Natural killer cell treated with Interleukin-12 subunit alpha and Interleukin-12 subunit beta and Interleukin-15 and Interleukin-18, amount 100 ng/mL, for 72 hours (primary cell): Measurements from ENCODE around the gene TBC1D24. TPM values are rescaled to one million over a fixed set of nuclear protein-coding genes. Genes with fewer than 3 reads are reported as not detected.

Experiments used
- ATAC-seq, 2 donors: fragments of 150-1000 bp; cut with Tn5 transposase in 1 of 2; sonication (Bioruptor Pico), chemical (Tn5 transposase) in 1 of 2; 2 replicates each; pipeline ENCODE4 v1.10.0; 2021
- DNase-seq: peaks from one replicate; pipeline ENCODE4 v3.0.0; 2022; ENCODE audit warnings: low spot score
- H3K27ac Mint-ChIP-seq, 2 donors: 1 replicate in 1 of 2; 2 replicates in 1 of 2; pipeline ENCODE4 v1.8.0; 2022; ENCODE audit warnings: mixed read lengths in 2 of 2, mild to moderate bottlenecking in 1 of 2, moderate library complexity in 1 of 2
- H3K27me3 Mint-ChIP-seq, 2 donors: 1 replicate in 1 of 2; 2 replicates in 1 of 2; pipeline ENCODE4 v1.8.0; 2022; ENCODE audit warnings: mixed read lengths in 2 of 2
- H3K36me3 Mint-ChIP-seq: one replicate; pipeline ENCODE4 v1.8.0; 2022; ENCODE audit warnings: mixed read lengths
- H3K4me1 Mint-ChIP-seq, 2 donors: 1 replicate in 1 of 2; 2 replicates in 1 of 2; pipeline ENCODE4 v1.8.0; 2022; ENCODE audit warnings: low read depth in 2 of 2, mixed read lengths in 2 of 2, mild to moderate bottlenecking in 1 of 2
- H3K4me3 Mint-ChIP-seq: one replicate; pipeline ENCODE4 v1.8.0; 2022; ENCODE audit warnings: mixed read lengths
- H3K9me3 Mint-ChIP-seq: 2 replicates; pipeline ENCODE4 v1.8.0; 2022; ENCODE audit warnings: mixed read lengths
- total RNA-seq, 2 donors: library from RNA; stranded (reverse); gene quantifications; one replicate each; pipeline ENCODE4 v1.2.3, GENCODE V29; 2022

The TBC1D24 gene
- total RNA-seq, 2 donors from 2014 or later: 22.0 to 39.9 TPM

DNA sequence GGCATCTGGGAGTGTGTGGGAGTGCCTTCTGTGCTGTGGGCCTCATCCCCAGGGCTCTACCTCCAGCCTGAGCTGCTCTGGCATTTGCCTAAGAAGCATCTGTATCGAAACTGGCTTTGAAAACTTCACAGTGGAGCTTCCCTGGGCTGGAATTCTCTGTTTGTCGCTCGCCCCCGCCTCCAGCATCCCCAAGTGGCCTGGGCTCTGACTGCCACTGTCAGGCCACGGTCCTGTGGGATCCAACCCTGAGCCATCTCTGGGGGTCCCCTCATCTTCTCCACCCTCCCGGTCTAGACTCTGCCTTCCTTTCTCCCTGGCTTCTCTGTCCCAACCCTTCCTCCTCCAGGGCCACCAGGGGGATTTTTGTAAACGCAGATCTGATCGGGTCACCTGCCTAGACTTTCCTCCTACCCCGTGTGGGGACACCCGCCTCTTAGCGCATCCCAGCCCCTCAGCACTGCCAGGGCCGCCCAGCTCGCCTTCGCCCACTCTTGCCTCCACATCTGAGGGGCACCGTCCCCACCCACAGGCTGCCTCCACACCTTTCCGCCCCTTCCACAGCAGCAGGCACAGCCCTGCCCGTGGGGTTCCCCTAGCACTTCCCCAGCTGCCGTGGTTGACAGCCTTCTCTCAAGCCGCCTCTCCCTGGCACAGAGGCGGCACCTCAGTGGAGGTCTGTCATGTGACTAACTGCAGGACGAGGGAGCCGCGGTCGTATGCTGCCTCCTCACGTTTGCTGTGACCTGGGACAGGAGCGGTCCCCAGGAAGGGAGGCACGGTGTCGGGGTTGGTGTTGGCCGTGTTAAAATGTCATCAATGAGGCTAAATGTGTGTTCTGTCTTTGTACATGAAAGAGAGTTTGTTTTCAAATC, 12.0 kb downstream of the TBC1D24 start:
- H3K4me1 Mint-ChIP-seq: peaks cover 13 to 26% of the 10 kb centered on the region in 2 donors
- no peaks in the 10 kb centered on the region for H3K27me3 Mint-ChIP-seq
- DNase-seq: peak; percentile 89
- H3K4me3 Mint-ChIP-seq: peak overlapping the region; percentile 74
- H3K27ac Mint-ChIP-seq: peak overlapping the region in 1 of 2 donors; percentile 14
- no peaks in the 10 kb centered on the region for H3K36me3 Mint-ChIP-seq
- no peaks in the 10 kb centered on the region for H3K9me3 Mint-ChIP-seq
- peak; percentile 90 to 93 for ATAC-seq

DNA sequence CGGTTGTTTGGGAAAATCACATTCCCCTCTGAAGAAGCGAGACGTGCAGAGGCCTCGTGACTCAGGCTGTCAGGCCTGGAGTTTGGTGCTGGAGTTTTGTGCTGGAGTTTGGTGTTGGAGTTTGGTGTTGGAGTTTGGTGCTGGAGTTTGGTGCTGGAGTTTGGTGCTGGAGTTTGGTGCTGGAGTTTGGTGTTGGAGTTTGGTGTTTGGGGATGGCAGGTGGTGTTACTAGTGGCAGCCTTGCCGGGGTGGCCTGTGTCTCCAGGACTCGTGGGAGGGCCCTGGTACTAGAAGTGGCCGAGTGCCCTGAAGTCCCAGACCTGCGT, 12.6 kb downstream of the TBC1D24 start:
- H3K27me3 Mint-ChIP-seq: no peaks in the 10 kb centered on the region
- ATAC-seq (no peak), DNase-seq (no peak)
- H3K4me3 Mint-ChIP-seq: peak overlapping the region; percentile 74
- no peaks in the 10 kb centered on the region for H3K36me3 Mint-ChIP-seq
- no peaks in the 10 kb centered on the region for H3K9me3 Mint-ChIP-seq
- peaks cover 13 to 26% of the 10 kb centered on the region in 2 donors for H3K4me1 Mint-ChIP-seq
- peak overlapping the region in 1 of 2 donors; percentile 14 for H3K27ac Mint-ChIP-seq

DNA sequence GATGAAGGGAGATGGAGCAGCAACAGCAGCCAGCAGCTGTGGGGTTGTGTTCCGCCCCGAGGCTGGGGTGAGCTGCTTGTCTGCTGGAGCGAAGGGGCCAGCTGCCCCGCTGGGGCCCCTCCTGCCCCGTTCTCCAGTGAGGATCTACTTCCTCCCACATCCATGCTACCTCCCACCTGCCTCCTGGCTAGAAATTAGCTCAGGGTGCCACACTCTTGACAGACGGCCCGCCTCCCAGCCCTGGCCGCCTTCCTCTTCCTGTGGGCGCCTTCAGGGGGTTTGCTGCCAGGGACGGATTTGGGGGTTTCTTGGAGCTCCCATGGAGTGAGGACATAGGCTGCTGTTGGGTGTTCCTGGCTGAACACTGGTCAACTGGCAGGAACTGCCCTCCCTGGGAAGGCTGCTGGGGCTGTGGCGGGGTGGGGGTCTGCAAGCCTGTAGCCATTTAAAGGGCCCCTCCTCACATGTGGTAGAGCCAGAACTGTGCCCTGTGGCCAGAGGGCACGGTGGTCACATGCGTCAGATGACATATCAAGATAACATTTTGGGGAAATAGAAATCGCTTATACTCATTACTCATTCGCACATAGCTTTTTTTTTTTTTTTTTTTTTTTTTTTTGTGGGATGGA, 13.1 kb downstream of the TBC1D24 start:
- no peaks in the 10 kb centered on the region for H3K36me3 Mint-ChIP-seq
- peak overlapping the region; percentile 74 for H3K4me3 Mint-ChIP-seq
- ATAC-seq: peak in 1 of 2 donors; percentile 44
- peaks cover 13 to 26% of the 10 kb centered on the region in 2 donors for H3K4me1 Mint-ChIP-seq
- no peaks in the 10 kb centered on the region for H3K27me3 Mint-ChIP-seq
- no peak for DNase-seq
- H3K9me3 Mint-ChIP-seq: no peaks in the 10 kb centered on the region
- no peak overlapping the region for H3K27ac Mint-ChIP-seq

DNA sequence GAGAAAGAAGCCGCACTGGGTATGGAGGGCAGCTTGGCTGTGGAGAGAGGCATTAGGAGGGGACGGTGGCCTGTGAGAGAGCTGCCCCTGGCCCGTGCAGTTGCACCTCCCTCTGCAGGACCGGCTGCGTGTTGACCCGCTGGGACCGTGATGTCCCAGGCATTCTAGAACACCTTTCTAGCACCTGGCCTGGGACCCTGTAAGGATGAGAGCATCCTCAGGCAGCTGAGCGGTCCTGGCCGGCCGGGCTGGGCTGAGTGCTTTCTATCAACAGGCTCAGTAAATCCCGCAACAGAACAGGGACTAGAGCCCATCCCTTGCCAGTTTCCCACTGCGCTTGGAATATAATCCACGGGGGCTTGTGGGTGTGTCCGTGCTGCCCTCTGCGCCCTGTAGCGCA, 14.7 kb downstream of the TBC1D24 start:
- ATAC-seq (no peak), DNase-seq (no peak)
- peaks cover 13 to 23% of the 10 kb centered on the region in 2 donors for H3K4me1 Mint-ChIP-seq
- H3K9me3 Mint-ChIP-seq: no peaks in the 10 kb centered on the region
- no peak overlapping the region for H3K27ac Mint-ChIP-seq
- no peaks in the 10 kb centered on the region for H3K27me3 Mint-ChIP-seq
- no peaks in the 10 kb centered on the region for H3K36me3 Mint-ChIP-seq
- no peak overlapping the region for H3K4me3 Mint-ChIP-seq

DNA sequence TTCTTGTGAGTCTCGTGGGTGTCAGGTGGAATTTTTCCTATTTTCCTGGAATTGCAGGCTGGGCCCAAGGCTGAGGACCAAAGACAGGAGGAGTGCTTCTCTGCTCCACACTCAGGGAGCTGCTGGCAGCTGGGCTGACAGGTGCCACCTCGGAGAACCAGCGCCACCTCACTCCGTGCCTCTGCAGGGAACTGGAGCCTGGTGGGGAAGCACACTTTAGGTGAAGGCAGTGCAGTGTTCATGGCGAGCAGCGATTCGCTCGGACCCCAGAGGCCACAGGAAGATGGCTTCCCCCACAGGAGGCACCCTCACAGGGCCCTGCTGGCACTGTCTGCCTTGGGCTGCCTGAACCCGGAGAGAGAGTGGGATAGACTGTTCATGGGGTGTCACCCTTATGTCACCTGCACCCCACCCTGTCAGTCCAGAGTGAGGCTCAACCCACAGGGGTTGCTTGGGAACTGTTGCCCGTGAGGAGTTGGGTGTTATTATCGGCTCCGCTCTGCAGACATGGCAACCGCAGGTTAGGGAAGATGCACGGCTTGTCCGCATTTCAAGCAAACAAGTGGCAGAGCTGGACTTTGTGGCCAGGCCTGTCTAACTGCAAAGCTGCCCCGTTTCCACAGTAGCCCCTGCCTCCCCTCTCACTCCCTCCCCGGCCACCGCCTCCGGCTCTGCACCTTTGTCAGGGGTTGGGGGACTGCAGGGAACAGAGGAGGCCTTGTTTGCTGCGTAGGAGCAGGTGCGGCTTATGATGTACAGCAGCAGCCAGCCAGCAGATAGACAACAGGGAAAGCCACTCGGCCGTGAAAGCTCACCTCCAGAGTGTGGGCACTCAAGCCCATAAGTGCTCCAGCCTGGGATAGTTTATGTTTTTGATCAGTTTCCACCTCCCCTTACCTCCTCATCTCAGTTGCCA, 15.5 kb downstream of the TBC1D24 start:
- Mint-ChIP-seq H3K4me1 (peaks cover 13 to 17% of the 10 kb centered on the region in 2 donors), H3K4me3 (no peak overlapping the region), H3K27ac (no peak overlapping the region), H3K9me3 (no peaks in the 10 kb centered on the region), H3K27me3 (no peaks in the 10 kb centered on the region), H3K36me3 (no peaks in the 10 kb centered on the region)
- no peak for ATAC-seq
- no peak for DNase-seq

DNA sequence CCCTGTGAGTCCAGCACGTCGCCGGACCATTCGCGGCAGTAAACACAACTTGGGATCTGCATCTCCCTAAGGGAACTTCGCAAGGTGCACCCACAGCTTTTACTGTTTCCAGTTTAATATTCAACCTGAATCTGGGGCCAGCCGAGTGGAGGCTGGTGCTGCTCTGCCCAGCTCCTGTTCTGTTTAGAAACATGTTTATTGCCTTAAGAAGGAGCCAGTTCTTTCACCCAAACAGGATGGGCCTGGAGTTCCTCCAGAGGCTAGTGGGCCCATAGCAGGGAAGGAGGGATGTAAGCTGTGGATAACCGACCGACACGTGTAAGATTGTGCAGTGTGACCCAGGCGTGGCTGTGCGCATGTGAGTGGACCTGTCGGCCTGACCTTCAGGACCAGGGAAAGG, 17.4 kb downstream of the TBC1D24 start:
- Mint-ChIP-seq H3K4me3 (no peak overlapping the region), H3K36me3 (no peaks in the 10 kb centered on the region)

DNA sequence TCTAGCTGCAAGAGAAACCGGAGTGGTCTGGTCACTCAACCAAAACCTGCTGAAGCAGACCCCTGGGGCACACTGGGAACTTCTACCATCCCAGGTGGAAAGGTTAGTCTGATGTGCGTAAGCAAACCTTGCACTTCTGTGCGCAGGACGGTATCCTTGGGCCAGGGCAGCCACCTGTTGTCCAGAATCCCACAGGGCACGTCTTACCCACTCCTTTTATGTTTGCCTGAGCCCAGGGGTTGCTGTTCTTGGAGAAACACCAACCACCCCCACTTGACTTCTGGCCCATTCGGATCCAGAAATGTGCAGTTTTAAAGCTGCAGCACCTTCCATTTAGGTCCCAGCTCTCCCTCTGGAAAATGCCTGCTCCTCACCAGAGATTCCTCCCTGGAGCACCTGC, 18.7 kb downstream of the TBC1D24 start:
- Mint-ChIP-seq H3K36me3 (no peaks in the 10 kb centered on the region), H3K4me1 (peaks cover 0 to 2% of the 10 kb centered on the region in 2 donors), H3K27me3 (no peaks in the 10 kb centered on the region), H3K27ac (no peak overlapping the region), H3K4me3 (no peak overlapping the region), H3K9me3 (no peaks in the 10 kb centered on the region)
- ATAC-seq (no peak), DNase-seq (no peak)

More for the DNA sequence above, 17.4 kb downstream of the TBC1D24 start:
- ATAC-seq (no peak), DNase-seq (no peak)
- Mint-ChIP-seq H3K27ac (no peak overlapping the region), H3K4me1 (peaks cover 5 to 9% of the 10 kb centered on the region in 2 donors), H3K27me3 (no peaks in the 10 kb centered on the region), H3K9me3 (no peaks in the 10 kb centered on the region)

DNA sequence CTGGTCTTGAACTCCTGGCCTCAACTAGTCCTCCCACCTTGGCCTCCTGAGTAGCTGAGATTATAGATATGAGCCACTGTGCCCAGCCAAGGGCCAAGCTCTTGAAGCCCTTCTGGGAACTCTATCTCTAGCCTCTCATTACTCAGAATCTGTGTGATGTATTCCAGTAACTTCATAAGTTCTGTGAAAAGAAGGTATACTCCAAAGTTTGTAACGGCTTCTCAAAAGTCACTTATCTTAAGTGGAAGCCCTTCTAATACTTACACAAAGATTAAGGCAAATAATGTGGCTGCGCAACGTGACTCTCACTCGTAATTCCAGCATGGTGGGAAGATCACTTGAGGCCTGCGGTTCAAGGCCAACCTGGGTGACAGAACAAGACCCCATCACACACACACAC, 19.7 kb downstream of the TBC1D24 start:
- DNase-seq: no peak
- Mint-ChIP-seq H3K4me1 (no peaks in the 10 kb centered on the region), H3K36me3 (no peaks in the 10 kb centered on the region), H3K27ac (no peak overlapping the region), H3K4me3 (no peak overlapping the region), H3K9me3 (no peaks in the 10 kb centered on the region), H3K27me3 (no peaks in the 10 kb centered on the region)
- no peak for ATAC-seq

DNA sequence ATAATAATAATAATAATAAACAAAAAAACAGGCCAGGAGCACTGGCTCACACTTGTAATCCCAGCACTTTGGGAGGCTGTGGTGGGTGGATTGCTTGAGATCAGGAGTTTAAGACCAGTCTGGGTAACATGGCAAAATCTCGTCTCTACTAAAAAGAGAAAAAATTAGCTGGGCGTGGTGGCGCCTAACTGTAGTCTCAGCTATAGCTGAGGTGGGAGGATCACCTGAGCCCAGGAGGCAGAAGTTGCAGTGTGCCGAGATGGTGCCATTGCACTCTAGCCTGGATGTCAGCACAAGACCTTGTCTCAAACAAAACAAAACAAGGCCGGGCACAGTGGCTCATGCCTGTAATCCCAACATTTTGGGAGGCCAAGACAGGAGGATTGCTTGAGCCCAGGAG, 20.1 kb downstream of the TBC1D24 start:
- DNase-seq (no peak), ATAC-seq (no peak)
- Mint-ChIP-seq H3K9me3 (no peaks in the 10 kb centered on the region), H3K4me3 (no peak overlapping the region), H3K36me3 (no peaks in the 10 kb centered on the region), H3K27me3 (no peaks in the 10 kb centered on the region), H3K4me1 (no peaks in the 10 kb centered on the region), H3K27ac (no peak overlapping the region)

DNA sequence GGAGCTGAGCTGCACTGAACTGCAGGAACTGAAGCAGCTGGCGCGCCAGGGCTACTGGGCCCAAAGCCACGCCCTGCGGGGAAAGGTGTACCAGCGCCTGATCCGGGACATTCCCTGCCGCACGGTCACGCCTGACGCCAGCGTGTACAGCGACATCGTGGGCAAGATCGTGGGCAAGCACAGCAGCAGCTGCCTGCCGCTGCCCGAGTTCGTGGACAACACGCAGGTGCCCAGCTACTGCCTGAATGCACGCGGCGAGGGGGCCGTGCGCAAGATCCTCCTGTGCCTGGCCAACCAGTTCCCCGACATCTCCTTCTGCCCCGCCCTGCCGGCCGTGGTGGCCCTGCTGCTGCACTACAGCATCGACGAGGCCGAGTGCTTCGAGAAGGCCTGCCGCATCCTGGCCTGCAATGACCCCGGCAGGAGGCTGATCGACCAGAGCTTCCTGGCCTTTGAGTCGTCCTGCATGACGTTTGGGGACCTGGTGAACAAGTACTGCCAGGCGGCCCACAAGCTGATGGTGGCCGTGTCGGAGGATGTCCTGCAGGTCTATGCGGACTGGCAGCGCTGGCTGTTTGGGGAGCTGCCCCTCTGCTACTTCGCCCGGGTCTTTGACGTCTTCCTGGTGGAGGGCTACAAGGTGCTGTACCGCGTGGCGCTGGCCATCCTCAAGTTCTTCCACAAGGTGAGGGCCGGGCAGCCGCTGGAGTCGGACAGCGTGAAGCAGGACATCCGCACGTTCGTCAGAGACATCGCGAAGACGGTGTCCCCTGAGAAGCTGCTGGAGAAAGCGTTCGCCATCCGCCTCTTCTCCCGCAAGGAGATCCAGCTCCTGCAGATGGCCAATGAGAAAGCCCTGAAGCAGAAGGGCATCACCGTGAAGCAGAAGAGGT, 21.5 kb downstream of the TBC1D24 start:
- H3K36me3 Mint-ChIP-seq: no peaks in the 10 kb centered on the region
- no peaks in the 10 kb centered on the region for H3K27me3 Mint-ChIP-seq
- ATAC-seq (no peak), DNase-seq (no peak)
- no peak overlapping the region for H3K4me3 Mint-ChIP-seq
- no peaks in the 10 kb centered on the region for H3K9me3 Mint-ChIP-seq
- H3K27ac Mint-ChIP-seq: no peak overlapping the region
- H3K4me1 Mint-ChIP-seq: no peaks in the 10 kb centered on the region

DNA sequence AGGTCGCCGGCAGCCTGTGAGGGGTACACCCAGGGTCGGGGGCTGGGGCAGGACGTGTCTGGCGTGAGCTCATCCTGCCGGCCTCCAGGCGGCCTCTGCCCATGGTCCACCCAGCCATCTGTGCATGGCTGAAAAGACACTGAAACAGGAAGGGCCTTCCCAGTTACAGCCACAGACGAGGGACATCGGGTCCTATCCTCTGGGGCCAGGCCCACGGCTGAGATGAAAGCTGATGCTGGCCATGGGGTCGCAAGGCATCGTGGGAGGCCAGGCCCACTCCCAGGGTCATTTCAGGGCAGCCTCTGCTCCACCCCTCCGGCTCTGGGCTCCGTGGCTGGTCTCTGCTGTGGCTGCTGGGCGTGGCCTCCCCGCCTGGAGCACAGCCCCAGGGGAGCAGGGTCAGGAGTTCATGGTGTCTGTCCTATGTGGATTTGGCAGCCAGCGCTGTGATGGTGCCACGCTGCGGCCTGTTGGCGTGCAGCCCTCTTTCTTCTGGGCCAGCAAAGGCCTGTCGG, 22.2 kb downstream of the TBC1D24 start:
- Mint-ChIP-seq H3K4me3 (no peak overlapping the region), H3K36me3 (no peaks in the 10 kb centered on the region), H3K27ac (no peak overlapping the region), H3K9me3 (no peaks in the 10 kb centered on the region), H3K4me1 (no peaks in the 10 kb centered on the region), H3K27me3 (no peaks in the 10 kb centered on the region)
- DNase-seq (no peak), ATAC-seq (no peak)

DNA sequence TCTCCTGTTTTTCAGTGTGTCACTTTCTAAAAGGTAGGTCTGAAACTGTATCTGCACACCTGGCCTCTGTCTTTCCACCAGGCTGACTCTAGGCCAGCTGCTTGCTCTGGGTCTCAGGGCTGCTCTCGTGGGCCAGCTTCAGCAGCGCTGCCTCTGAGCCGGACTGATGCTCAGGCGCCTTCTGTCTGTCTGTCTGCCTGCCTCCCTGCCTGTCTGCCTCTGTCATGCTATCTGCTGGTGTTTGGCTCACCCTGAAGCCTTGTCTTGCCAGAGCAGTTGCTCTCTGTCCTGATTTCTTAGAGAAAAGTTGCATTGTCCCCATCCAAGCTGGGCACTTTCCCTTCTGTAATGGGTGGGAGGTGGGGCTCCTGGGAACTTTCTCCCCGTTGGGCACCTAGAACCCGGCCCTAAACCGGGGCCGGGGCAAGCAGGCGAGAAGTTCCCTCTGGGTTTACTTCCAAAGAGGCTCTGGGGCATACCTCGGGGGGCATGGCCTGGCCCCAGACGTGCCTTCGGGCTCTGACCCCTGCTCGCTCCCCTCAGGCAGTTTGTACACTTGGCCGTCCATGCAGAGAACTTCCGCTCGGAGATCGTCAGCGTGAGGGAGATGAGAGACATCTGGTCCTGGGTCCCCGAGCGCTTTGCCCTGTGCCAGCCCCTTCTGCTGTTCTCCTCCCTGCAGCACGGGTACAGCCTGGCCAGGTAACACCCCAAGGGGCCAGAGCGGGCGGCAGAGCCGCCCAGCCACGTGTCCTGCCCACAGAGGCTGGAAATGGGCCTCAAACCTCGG, 23.0 kb downstream of the TBC1D24 start:
- Mint-ChIP-seq H3K27ac (no peak overlapping the region), H3K9me3 (no peaks in the 10 kb centered on the region), H3K4me3 (no peak overlapping the region), H3K27me3 (no peaks in the 10 kb centered on the region), H3K36me3 (no peaks in the 10 kb centered on the region), H3K4me1 (no peaks in the 10 kb centered on the region)
- DNase-seq (no peak), ATAC-seq (no peak)
